Retinal pigment epithelial cell (primary cell): ENCODE results near the gene ZNF586.
"Not testable (repeated sequence)": the region's sequence is repeated elsewhere in the genome, so short reads cannot be mapped to it uniquely, and the experiment has no call there.

Experiments
- DNase-seq: peaks from one replicate; pipeline ENCODE4 v3.0.0-alpha.2; 2010; ENCODE audit warnings: low read depth
- H3K4me3 ChIP-seq: 2 replicates; pipeline ENCODE4 v1.5.1; 2011; ENCODE audit warnings: mild to moderate bottlenecking, low read length, control low read depth, moderate library complexity
- TF ChIP-seq, protein P1 (sequence below): conservative IDR thresholded peaks from 2 replicates; pipeline ENCODE4 v1.5.1; 2011; ENCODE audit warnings: low read depth, low read length, control low read depth, inconsistent platforms

ZNF586 gene

DNA sequence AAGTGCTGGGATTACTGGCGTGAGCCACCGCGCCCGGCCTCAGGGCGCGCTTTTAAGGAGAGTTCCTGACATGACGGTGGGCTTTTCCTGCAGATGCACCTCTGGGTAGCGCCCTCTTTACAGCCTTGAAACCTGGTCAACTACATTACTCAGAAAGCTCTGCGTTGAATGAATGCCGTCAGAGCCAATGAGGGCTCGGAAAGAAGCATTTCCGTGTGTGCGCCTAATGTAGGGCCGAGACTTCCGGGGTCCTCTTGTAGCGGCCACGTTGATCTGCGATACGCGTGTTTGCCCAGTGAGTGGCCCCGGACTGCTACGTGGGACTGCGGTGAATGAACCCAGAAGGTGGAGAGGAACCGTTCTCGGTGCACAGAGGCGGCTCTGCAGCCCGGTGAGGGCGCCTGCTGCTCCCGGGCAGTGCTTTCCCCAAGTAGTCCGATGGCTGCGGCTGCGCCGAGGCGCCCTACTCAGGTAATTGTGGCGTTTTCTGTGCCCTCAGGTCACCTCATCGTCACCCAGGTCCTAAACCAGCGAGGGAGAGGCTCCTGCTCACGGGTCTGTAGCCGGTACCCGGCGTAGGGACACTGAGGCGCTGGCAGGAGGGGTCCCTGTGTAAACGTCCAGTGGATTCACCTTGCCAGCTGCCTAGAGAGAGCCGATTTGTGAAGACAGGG is 50.1 kb downstream of the ZNF586 start:
- peak; percentile 81 for DNase-seq

GRCh38 chr19:57820599-57820998 is 51.1 kb downstream of the ZNF586 start:
- TF ChIP-seq, protein P1, sequence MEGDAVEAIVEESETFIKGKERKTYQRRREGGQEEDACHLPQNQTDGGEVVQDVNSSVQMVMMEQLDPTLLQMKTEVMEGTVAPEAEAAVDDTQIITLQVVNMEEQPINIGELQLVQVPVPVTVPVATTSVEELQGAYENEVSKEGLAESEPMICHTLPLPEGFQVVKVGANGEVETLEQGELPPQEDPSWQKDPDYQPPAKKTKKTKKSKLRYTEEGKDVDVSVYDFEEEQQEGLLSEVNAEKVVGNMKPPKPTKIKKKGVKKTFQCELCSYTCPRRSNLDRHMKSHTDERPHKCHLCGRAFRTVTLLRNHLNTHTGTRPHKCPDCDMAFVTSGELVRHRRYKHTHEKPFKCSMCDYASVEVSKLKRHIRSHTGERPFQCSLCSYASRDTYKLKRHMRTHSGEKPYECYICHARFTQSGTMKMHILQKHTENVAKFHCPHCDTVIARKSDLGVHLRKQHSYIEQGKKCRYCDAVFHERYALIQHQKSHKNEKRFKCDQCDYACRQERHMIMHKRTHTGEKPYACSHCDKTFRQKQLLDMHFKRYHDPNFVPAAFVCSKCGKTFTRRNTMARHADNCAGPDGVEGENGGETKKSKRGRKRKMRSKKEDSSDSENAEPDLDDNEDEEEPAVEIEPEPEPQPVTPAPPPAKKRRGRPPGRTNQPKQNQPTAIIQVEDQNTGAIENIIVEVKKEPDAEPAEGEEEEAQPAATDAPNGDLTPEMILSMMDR, result no peak
- DNase-seq, result no peak
- H3K4me3 ChIP-seq, result peak overlapping the region; percentile 97

More for the DNA sequence above, 50.1 kb downstream of the ZNF586 start:
- TF ChIP-seq, protein P1, result peak; percentile 32
- peak overlapping the region; percentile 97 for H3K4me3 ChIP-seq

DNA sequence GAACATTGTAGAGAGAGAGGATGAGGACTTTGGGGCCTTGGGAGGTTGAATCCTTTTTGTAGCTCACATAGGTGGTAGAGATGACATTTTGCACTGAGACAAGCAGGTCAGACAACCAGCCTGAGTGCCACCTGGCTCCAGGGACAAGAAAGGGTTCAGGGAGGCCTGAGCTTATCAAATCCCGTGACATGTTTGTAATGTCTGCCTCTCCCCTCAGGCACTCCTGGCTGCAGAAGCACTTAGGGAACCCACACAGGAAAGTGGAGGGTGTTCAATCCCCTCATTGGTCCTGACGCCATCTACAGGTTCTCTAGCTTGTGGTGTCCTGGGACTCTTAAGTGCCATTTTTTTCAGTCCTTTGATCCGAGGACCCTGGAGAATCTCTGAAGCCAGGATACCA is 51.6 kb downstream of the ZNF586 start:
- not testable (repeated sequence) for H3K4me3 ChIP-seq

GRCh38 chr19:57821501-57821900 is 52.0 kb downstream of the ZNF586 start:
- not testable (repeated sequence) for DNase-seq, H3K4me3 ChIP-seq

More for the DNA sequence above, 51.6 kb downstream of the ZNF586 start:
- not testable (repeated sequence) for DNase-seq

DNA sequence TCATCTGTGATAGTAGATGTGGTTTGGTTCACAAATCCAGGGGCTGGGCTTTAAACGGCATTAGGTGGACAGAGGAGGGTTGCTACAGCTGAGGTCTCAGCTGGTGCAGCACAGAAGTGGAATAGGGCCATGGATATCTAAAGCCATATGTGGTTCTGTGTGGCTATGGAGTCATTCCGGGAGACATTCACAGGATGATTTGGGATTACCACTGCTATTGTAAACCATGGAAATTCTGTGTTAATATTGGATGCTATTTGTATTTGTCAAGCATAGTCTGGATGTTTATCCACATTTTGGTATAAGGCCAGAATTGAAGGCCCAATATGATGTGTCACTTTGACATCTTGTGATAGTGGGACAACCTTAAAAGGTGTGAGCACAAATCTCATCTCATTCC is 53.7 kb downstream of the ZNF586 start:
- not testable (repeated sequence) for H3K4me3 ChIP-seq, DNase-seq

- DNase-seq, H3K4me3 ChIP-seq: not testable (repeated sequence)
Observed at GRCh38 chr19:57823608-57824007, 54.1 kb downstream of the ZNF586 start.

GRCh38 chr19:57825511-57825910 is 56.0 kb downstream of the ZNF586 start:
- TF ChIP-seq, protein P1, result no peak
- H3K4me3 ChIP-seq, result no peak overlapping the region
- DNase-seq, result no peak

DNA sequence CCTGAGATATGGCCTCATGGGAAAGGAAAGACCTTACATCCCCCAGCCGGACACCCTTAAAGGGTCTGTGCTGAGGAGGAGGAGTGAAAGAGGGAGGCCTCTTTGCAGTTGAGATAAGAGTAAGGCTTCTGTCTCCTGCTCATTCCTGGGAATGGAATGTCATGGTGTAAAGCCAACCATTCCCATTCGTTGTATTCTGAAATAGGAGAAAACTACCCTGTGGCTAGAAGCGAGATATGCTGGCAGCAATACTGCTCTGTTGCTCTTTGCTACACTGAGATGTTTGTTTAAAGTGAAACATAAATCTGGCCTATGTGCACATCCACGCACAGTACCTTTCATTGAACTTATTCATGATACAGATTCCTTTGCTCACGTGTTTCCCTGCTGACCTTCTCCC is 59.8 kb downstream of the ZNF586 start:
- TF ChIP-seq, protein P1, result no peak
- DNase-seq, result no peak

GRCh38 chr19:57830071-57830602 is 60.7 kb downstream of the ZNF586 start, which contains the start of gene ZNF587B:
Gene ZNF587B, plus strand, starts transcription at chr19:57830299. Its CDS starts 230 bp downstream, at chr19:57830529.
- DNase-seq, result peak; percentile 27
- TF ChIP-seq, protein P1, result peak; percentile 39
- H3K4me3 ChIP-seq, result peak within 1 kb of the TSS; percentile 67

More for the DNA sequence above, 59.8 kb downstream of the ZNF586 start:
- H3K4me3 ChIP-seq, result no peak overlapping the region
